Neural crest cell (in vitro differentiated cells): ENCODE data around the gene UCK1. TPM values are rescaled to one million over a fixed set of nuclear protein-coding genes. Genes with fewer than 3 reads are reported as not detected.

ENCODE experiments used
- DNase-seq: peaks from one replicate; pipeline ENCODE4 v3.0.0; 2021; ENCODE audit warnings: low read depth, mixed read lengths, low spot score
- H3K27ac Mint-ChIP-seq: one replicate; pipeline ENCODE4 v1.8.0; 2021; ENCODE audit warnings: mild to moderate bottlenecking, mixed read lengths; ENCODE audit not compliant: unreplicated experiment
- H3K27me3 Mint-ChIP-seq: 2 replicates; pipeline ENCODE4 v1.8.0; 2021; ENCODE audit warnings: low read depth, mild to moderate bottlenecking, mixed read lengths
- H3K36me3 Mint-ChIP-seq: 2 replicates; pipeline ENCODE4 v1.8.0; 2021; ENCODE audit warnings: low read depth, mild to moderate bottlenecking, mixed read lengths
- H3K4me1 Mint-ChIP-seq: 2 replicates; pipeline ENCODE4 v1.8.0; 2021; ENCODE audit warnings: mixed read lengths
- H3K4me3 Mint-ChIP-seq: one replicate; pipeline ENCODE4 v1.8.0; 2021; ENCODE audit warnings: mild to moderate bottlenecking, mixed read lengths
- H3K9me3 Mint-ChIP-seq: 2 replicates; pipeline ENCODE4 v1.8.0; 2021; ENCODE audit warnings: mixed read lengths
- total RNA-seq: library from RNA; stranded (reverse); gene quantifications from 2 replicates; pipeline ENCODE4 v1.2.1, GENCODE V29; 2021
- TF ChIP-seq, protein P1 (sequence below): fragments of 200-600 bp; sonication (generic); conservative IDR thresholded peaks from 2 replicates; pipeline ENCODE4 v1.5.0; 2021; ENCODE audit warnings: antibody characterized with exemption, mild to moderate bottlenecking

The UCK1 gene
- total RNA-seq, 1 donor from 2014 or later = 56.8 TPM

DNA sequence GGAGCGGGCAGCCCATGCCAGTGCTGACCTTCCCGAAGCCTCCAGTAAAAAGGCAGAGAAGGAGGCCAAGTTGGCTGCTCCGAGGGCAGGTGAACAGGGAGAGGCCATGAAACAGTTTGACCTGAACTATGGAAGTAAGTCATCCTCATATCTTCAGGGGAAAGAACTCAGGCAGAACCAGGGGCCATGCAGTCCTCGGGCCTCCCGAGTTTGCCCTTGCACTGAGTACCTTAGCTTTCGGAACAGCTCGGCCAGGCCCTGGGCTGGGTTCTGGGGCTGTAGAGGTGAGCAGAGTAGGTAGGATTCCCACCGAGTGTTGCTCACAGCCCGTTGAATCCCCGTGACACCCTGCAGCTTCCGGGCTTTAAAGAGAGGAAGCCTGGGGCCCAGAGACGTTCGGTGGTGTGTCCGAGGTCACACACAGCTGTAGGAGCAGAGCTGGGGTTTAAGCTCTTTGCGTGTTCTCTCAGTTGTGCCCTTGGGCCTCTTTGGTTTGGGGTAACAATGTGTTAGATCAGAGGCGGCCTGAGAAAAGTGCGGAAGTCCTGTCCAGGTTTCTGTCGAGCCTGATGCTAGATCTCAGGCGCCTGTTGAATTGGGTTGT, 53.1 kb downstream of the UCK1 start:
- H3K9me3 Mint-ChIP-seq = no peaks in the 10 kb centered on the region
- H3K36me3 Mint-ChIP-seq = peaks cover 24% of the 10 kb centered on the region
- no peak overlapping the region for H3K27ac Mint-ChIP-seq
- H3K4me3 Mint-ChIP-seq = peak overlapping the region; percentile 47
- H3K27me3 Mint-ChIP-seq = peaks cover 3% of the 10 kb centered on the region
- TF ChIP-seq, protein P1, sequence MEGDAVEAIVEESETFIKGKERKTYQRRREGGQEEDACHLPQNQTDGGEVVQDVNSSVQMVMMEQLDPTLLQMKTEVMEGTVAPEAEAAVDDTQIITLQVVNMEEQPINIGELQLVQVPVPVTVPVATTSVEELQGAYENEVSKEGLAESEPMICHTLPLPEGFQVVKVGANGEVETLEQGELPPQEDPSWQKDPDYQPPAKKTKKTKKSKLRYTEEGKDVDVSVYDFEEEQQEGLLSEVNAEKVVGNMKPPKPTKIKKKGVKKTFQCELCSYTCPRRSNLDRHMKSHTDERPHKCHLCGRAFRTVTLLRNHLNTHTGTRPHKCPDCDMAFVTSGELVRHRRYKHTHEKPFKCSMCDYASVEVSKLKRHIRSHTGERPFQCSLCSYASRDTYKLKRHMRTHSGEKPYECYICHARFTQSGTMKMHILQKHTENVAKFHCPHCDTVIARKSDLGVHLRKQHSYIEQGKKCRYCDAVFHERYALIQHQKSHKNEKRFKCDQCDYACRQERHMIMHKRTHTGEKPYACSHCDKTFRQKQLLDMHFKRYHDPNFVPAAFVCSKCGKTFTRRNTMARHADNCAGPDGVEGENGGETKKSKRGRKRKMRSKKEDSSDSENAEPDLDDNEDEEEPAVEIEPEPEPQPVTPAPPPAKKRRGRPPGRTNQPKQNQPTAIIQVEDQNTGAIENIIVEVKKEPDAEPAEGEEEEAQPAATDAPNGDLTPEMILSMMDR = no peak
- DNase-seq = no peak
- H3K4me1 Mint-ChIP-seq = no peaks in the 10 kb centered on the region

DNA sequence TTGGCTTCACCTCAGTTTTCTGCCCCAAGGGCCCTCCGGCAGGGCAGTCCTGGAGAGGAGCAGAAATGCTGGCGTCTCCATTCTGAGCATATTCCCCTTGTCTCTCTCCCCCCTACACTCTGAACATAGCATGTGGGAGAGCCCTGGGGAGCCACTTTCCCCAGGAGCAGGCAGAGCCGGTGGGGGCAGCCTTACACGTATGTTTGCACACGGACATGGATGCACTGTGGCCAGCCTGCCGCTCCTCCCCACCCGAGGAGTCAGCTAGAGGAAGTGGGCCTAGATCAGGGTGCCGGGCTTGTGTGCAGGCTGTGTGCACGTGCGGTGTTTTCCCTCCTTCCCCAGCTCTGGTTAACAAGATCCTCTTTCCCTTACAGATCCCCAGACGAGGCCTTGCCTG, 53.7 kb downstream of the UCK1 start:
- no peaks in the 10 kb centered on the region for H3K4me1 Mint-ChIP-seq
- no peak for DNase-seq
- TF ChIP-seq, protein P1 = no peak
- no peak overlapping the region for H3K27ac Mint-ChIP-seq
- peaks cover 27% of the 10 kb centered on the region for H3K36me3 Mint-ChIP-seq
- peak overlapping the region; percentile 23 for H3K4me3 Mint-ChIP-seq
- peaks cover 3% of the 10 kb centered on the region for H3K27me3 Mint-ChIP-seq
- no peaks in the 10 kb centered on the region for H3K9me3 Mint-ChIP-seq

DNA sequence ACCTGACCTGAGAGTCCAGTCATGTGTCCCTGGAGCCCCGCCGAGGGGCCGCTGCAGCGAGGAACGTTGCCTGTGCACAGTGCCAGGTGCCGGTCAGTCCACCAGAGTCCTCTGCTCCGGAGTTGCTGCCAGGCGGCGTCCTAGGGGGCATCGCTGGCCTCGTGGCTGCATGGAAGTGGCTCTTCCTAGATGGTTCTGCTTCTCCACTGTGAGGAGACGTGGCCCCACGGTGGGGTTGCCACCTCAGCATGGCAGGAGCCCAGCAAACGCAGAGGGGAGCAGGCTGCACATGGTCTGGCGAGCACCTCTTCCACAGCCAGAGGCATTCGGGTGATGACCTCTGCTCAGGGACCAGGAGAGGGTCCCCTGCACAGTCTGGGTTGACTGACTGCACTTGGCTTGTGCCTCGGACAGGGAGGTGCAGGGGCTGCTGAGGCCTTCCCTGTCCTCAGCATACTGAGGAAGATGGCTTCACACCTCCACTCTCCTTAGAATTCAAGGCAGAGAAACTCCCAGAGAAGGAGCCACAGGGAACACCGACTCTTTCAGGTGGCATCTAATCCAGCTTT, 54.2 kb downstream of the UCK1 start:
- Mint-ChIP-seq H3K4me3 (peak overlapping the region; percentile 23), H3K27me3 (peaks cover 3% of the 10 kb centered on the region), H3K4me1 (no peaks in the 10 kb centered on the region), H3K9me3 (no peaks in the 10 kb centered on the region), H3K27ac (no peak overlapping the region), H3K36me3 (peaks cover 23% of the 10 kb centered on the region)
- TF ChIP-seq, protein P1 = no peak
- DNase-seq = no peak

DNA sequence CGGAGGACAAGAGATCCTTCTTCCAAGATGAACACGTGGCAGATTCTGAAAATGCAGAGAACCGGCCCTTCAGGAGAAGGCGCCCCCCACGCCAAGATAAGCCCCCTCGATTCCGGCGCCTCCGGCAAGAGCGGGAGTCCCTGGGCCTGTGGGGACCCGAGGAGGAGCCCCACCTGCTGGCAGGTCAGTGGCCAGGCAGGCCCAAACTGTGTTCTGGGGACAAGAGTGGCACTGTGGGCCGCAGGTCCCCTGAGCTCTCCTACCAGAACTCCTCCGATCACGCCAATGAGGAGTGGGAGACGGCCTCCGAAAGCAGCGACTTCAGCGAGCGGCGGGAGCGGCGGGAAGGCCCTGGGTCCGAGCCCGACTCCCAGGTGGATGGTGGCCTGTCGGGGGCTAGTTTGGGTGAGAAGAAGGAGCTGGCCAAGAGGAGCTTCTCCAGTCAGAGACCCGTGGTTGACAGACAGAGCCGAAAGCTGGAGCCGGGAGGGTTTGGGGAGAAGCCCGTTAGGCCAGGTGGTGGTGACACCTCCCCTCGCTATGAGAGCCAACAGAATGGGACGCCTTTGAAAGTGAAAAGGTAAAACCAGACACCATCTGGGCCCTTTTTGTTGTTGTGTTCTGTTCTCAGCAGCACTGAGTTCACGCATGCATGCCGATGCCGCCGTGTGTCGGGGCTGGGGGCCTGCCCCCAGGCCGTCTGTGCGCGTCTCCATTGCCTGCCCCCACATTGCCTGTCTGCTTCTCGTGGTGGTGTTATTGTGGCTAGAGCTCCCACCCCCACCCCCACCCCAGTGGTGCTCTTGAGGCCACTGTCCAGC, 54.9 kb downstream of the UCK1 start:
- Mint-ChIP-seq H3K36me3 (peaks cover 27% of the 10 kb centered on the region), H3K9me3 (no peaks in the 10 kb centered on the region), H3K4me1 (no peaks in the 10 kb centered on the region), H3K4me3 (no peak overlapping the region), H3K27me3 (peaks cover 3% of the 10 kb centered on the region), H3K27ac (no peak overlapping the region)
- DNase-seq = no peak
- TF ChIP-seq, protein P1 = peak; percentile 44

DNA sequence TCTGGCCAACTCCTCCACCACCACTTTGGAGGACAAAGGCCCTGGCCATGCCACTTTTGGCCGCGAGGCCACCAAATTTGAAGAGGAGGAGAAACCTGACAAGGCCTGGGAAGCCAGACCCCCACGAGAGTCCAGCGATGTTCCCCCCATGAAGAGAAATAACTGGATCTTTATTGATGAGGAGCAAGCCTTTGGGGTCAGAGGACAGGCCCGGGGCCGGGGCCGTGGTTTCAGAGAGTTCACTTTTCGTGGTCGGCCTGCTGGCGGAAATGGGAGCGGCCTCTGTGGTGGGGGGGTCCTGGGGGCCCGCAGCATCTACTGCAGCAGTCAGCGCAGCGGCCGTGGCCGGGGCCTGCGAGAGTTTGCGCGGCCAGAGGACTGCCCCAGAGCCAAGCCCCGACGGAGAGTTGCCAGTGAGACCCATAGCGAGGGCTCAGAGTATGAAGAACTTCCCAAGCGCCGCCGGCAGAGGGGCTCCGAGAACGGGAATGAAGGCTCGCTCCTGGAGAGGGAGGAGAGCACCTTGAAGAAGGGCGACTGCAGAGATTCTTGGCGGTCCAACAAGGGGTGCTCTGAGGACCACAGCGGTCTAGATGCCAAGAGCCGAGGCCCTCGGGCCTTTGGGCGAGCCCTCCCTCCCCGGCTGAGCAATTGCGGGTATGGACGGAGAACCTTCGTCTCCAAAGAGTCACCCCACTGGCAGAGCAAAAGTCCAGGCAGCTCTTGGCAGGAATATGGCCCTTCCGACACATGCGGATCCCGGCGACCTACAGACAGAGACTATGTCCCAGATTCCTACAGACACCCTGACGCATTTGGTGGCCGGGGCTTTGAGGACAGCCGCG, 55.7 kb downstream of the UCK1 start:
- no peak for DNase-seq
- Mint-ChIP-seq H3K27me3 (peaks cover 3% of the 10 kb centered on the region), H3K9me3 (no peaks in the 10 kb centered on the region), H3K4me1 (no peaks in the 10 kb centered on the region), H3K4me3 (peak overlapping the region; percentile 23), H3K36me3 (peaks cover 32% of the 10 kb centered on the region), H3K27ac (peak overlapping the region; percentile 50)
- TF ChIP-seq, protein P1 = no peak
